H9 (cell line): ENCODE data around the gene FEM1B. TPM values are rescaled to one million over a fixed set of nuclear protein-coding genes. Genes with fewer than 3 reads are reported as not detected.

Source experiments
- DNase-seq: peaks from one replicate; pipeline ENCODE4 v3.0.0-alpha.2; 2017
- H2AFZ ChIP-seq: one replicate; pipeline ENCODE4 v1.6.1; 2013; ENCODE audit warnings: mild to moderate bottlenecking, low read length, control low read depth, moderate library complexity
- H2AK5ac ChIP-seq: 2 replicates; pipeline ENCODE4 v1.6.1; 2013; ENCODE audit warnings: low read length, control low read depth, mixed read lengths; ENCODE audit not compliant: insufficient read length
- H2BK120ac ChIP-seq: one replicate; pipeline ENCODE4 v1.6.1; 2013; ENCODE audit warnings: low read depth, mild to moderate bottlenecking, low read length, control low read depth, inconsistent platforms; ENCODE audit not compliant: poor library complexity, severe bottlenecking
- H2BK12ac ChIP-seq: 2 replicates; pipeline ENCODE4 v1.6.1; 2013; ENCODE audit warnings: low read length, control low read depth, mixed read lengths, low read depth; ENCODE audit not compliant: insufficient read length
- H2BK15ac ChIP-seq: 2 replicates; pipeline ENCODE4 v1.6.1; 2013; ENCODE audit warnings: low read depth, low read length, control low read depth
- H2BK20ac ChIP-seq: one replicate; pipeline ENCODE4 v1.6.1; 2013; ENCODE audit warnings: low read depth, mild to moderate bottlenecking, low read length, control low read depth, inconsistent platforms; ENCODE audit not compliant: poor library complexity, severe bottlenecking
- H2BK5ac ChIP-seq: 2 replicates; pipeline ENCODE4 v1.6.1; 2013; ENCODE audit warnings: low read length, control low read depth, mixed read lengths; ENCODE audit not compliant: insufficient read length
- H3K14ac ChIP-seq: 2 replicates; pipeline ENCODE4 v1.6.1; 2013; ENCODE audit warnings: low read length, control low read depth; ENCODE audit not compliant: insufficient read depth
- H3K18ac ChIP-seq: 2 replicates; pipeline ENCODE4 v1.6.1; 2013; ENCODE audit warnings: low read depth, mild to moderate bottlenecking, mixed read lengths, low read length, control low read depth; ENCODE audit not compliant: insufficient read length
- H3K23ac ChIP-seq: 2 replicates; pipeline ENCODE4 v1.6.1; 2013; ENCODE audit warnings: low read length, control low read depth, mixed read lengths, low read depth; ENCODE audit not compliant: insufficient read length
- H3K23me2 ChIP-seq: 2 replicates; pipeline ENCODE4 v1.6.1; 2013; ENCODE audit warnings: low read depth, mild to moderate bottlenecking, mixed read lengths, low read length, control low read depth; ENCODE audit not compliant: insufficient read length, poor library complexity, severe bottlenecking
- H3K27ac ChIP-seq: 2 replicates; pipeline ENCODE4 v1.5.1; 2013; ENCODE audit warnings: low read length, control low read depth, mixed read lengths, low read depth; ENCODE audit not compliant: insufficient read length
- H3K27me3 ChIP-seq: 2 replicates; pipeline ENCODE4 v1.6.1; 2013; ENCODE audit warnings: low read length, control low read depth, inconsistent platforms; ENCODE audit not compliant: insufficient read depth
- H3K4ac ChIP-seq: 2 replicates; pipeline ENCODE4 v1.6.1; 2013; ENCODE audit warnings: low read depth, mild to moderate bottlenecking, control low read depth, inconsistent platforms, low read length, moderate library complexity
- H3K4me1 ChIP-seq: 2 replicates; pipeline ENCODE4 v1.6.1; 2013; ENCODE audit warnings: low read length, control low read depth, inconsistent platforms; ENCODE audit not compliant: insufficient read depth
- H3K4me2 ChIP-seq: 2 replicates; pipeline ENCODE4 v1.6.1; 2013; ENCODE audit warnings: low read length, control low read depth, mixed read lengths; ENCODE audit not compliant: insufficient read length, insufficient read depth
- H3K56ac ChIP-seq: 2 replicates; pipeline ENCODE4 v1.6.1; 2013; ENCODE audit warnings: low read depth, mild to moderate bottlenecking, mixed read lengths, low read length, control low read depth; ENCODE audit not compliant: insufficient read length
- H3K79me1 ChIP-seq: 2 replicates; pipeline ENCODE4 v1.6.1; 2013; ENCODE audit warnings: low read depth, mild to moderate bottlenecking, moderate library complexity, low read length, control low read depth, inconsistent platforms; ENCODE audit not compliant: insufficient read depth, poor library complexity, severe bottlenecking
- H3K79me2 ChIP-seq: 2 replicates; pipeline ENCODE4 v1.6.1; 2013; ENCODE audit warnings: low read length, control low read depth, inconsistent platforms; ENCODE audit not compliant: insufficient read depth
- H3K9ac ChIP-seq: 2 replicates; pipeline ENCODE4 v1.6.1; 2013; ENCODE audit warnings: low read length, control low read depth, mixed read lengths; ENCODE audit not compliant: insufficient read length; ENCODE audit errors: extremely low read depth
- H3K9me3 ChIP-seq: one replicate; pipeline ENCODE4 v1.6.1; 2013; ENCODE audit warnings: low read depth, low read length, inconsistent platforms; ENCODE audit not compliant: control insufficient read depth
- H3T11ph ChIP-seq: one replicate; pipeline ENCODE4 v1.6.1; 2013; ENCODE audit warnings: mild to moderate bottlenecking, low read length, control low read depth, inconsistent platforms
- H4K20me1 ChIP-seq: one replicate; pipeline ENCODE4 v1.6.1; 2013; ENCODE audit not compliant: control insufficient read depth, insufficient read length, insufficient read depth
- H4K5ac ChIP-seq: 2 replicates; pipeline ENCODE4 v1.6.1; 2013; ENCODE audit warnings: low read depth, mild to moderate bottlenecking, mixed read lengths, low read length, control low read depth; ENCODE audit not compliant: insufficient read length
- H4K8ac ChIP-seq: replicated peaks from 2 replicates; pipeline ENCODE4 v1.6.1; 2013; ENCODE audit warnings: low read length, control low read depth, mixed read lengths, low read depth; ENCODE audit not compliant: insufficient read length
- H4K91ac ChIP-seq: 2 replicates; pipeline ENCODE4 v1.6.1; 2013; ENCODE audit warnings: low read depth, mild to moderate bottlenecking, moderate library complexity, mixed read lengths, low read length, control low read depth; ENCODE audit not compliant: insufficient read length
- H3K27ac Mint-ChIP-seq, 3 experiments: 2 replicates in 2 of 3; 3 replicates in 1 of 3; pipeline ENCODE4 v1.8.0; 2020 to 2021; ENCODE audit warnings: mixed read lengths in 3 of 3, mild to moderate bottlenecking in 1 of 3, moderate library complexity in 1 of 3
- H3K27me3 Mint-ChIP-seq: 2 replicates; pipeline ENCODE4 v1.8.0; 2021; ENCODE audit warnings: low read depth, mild to moderate bottlenecking, moderate library complexity, mixed read lengths
- H3K36me3 Mint-ChIP-seq, 3 experiments: 2 replicates in 2 of 3; 3 replicates in 1 of 3; pipeline ENCODE4 v1.8.0; 2020 to 2021; ENCODE audit warnings: low read depth in 3 of 3, mixed read lengths in 3 of 3; ENCODE audit not compliant: insufficient read depth in 1 of 3
- H3K4me1 Mint-ChIP-seq, 2 experiments: 2 replicates each; pipeline ENCODE4 v1.8.0; 2020; ENCODE audit warnings: mixed read lengths in 2 of 2
- H3K4me3 Mint-ChIP-seq, 2 experiments: 2 replicates in 1 of 2; 3 replicates in 1 of 2; pipeline ENCODE4 v1.8.0; 2020 to 2021; ENCODE audit warnings: mild to moderate bottlenecking in 2 of 2, mixed read lengths in 2 of 2, moderate library complexity in 1 of 2
- H3K9me3 Mint-ChIP-seq, 2 experiments: 2 replicates in 1 of 2; 3 replicates in 1 of 2; pipeline ENCODE4 v1.8.0; 2020; ENCODE audit warnings: mild to moderate bottlenecking in 2 of 2, mixed read lengths in 2 of 2, moderate library complexity in 1 of 2
- CTCF ChIP-seq: fragments of 200-600 bp; sonication (generic); conservative IDR thresholded peaks from 3 replicates; pipeline ENCODE4 v1.8.0; 2021; ENCODE audit warnings: antibody characterized with exemption, mild to moderate bottlenecking
- WGBS: extraction: QIAGEN DNeasy Blood & Tissue Kit; methylation state at CpG from one replicate; pipeline ENCODE4 v1.1.7; 2013; ENCODE audit warnings: missing lambda C conversion rate, low lambda C conversion rate, mixed read lengths; ENCODE audit not compliant: insufficient read length; ENCODE audit errors: extremely low coverage; 5-methylcytosine and 5-hydroxymethylcytosine counted together
- total RNA-seq: library from RNA; stranded (reverse); gene quantifications from 2 replicates; pipeline ENCODE4 v1.2.1, GENCODE V29; 2021

FEM1B gene
- total RNA-seq, 1 experiment from 2014 or later, result 77.9 TPM

- no peak for DNase-seq
- Mint-ChIP-seq H3K36me3 (peaks cover 26 to 47% (median 33%) of the 10 kb centered on the region in 3 experiments), H3K9me3 (peaks cover 7 to 13% of the 10 kb centered on the region in 2 experiments), H3K4me1 (peaks cover 67% of the 10 kb centered on the region in 2 experiments), H3K27ac (peak overlapping the region in 2 of 3 experiments; percentile 46 to 78; a peak in 2 of 7 replicates), H3K4me3 (no peak overlapping the region), H3K27me3 (no peaks in the 10 kb centered on the region)
- Histone ChIP-seq H3K79me1 (no peaks in the 10 kb centered on the region), H3K9me3 (no peaks in the 10 kb centered on the region), H3K79me2 (peaks cover 39% of the 10 kb centered on the region), H3K23me2 (no peaks in the 10 kb centered on the region), H3K4me1 (peaks cover 4% of the 10 kb centered on the region), H3K23ac (no peak overlapping the region), H3K4me2 (no peak overlapping the region), H2AK5ac (no peak overlapping the region), H2BK15ac (no peak overlapping the region), H4K8ac (no peak overlapping the region), H3K18ac (no peak overlapping the region), H3K56ac (no peak overlapping the region), H3K27me3 (no peaks in the 10 kb centered on the region), H3T11ph (no peak overlapping the region), H3K9ac (no peak overlapping the region), H4K91ac (no peak overlapping the region), H2BK5ac (no peak overlapping the region), H3K14ac (no peak overlapping the region), H3K27ac (no peak overlapping the region), H4K5ac (no peak overlapping the region), H3K4ac (no peak overlapping the region), H2AFZ (no peak overlapping the region), H2BK20ac (no peak overlapping the region), H2BK12ac (no peak overlapping the region), H2BK120ac (no peak overlapping the region), H4K20me1 (no peaks in the 10 kb centered on the region)
- no peak for TF ChIP-seq CTCF
- WGBS, result no CpG with 5 or more reads among the region's 7 CpGs
These were observed 7.2 kb downstream of the FEM1B start for GRCh38 chr15:68284616-68285258.
